Natural killer cell (primary cell): ENCODE results near the gene GPR35. TPM values are rescaled to one million over a fixed set of nuclear protein-coding genes. Genes with fewer than 3 reads are reported as not detected.

Experiments
- ATAC-seq, 3 donors: fragments of 150-1000 bp in 2 of 3; fragments of 200-7000 bp in 1 of 3; cut with Tn5 transposase; 1 replicate in 1 of 3; 2 replicates in 2 of 3; pipeline ENCODE4 v1.10.0; 2021; ENCODE audit warnings: mild to moderate bottlenecking in 2 of 3, moderate library complexity in 2 of 3
- DNase-seq, 2 donors: peaks; one replicate each; pipeline versions ENCODE4 v3.0.0 to v3.0.0-alpha.2; 2013 to 2021; ENCODE audit warnings: mixed read lengths in 1 of 2
- H3K27ac ChIP-seq: one replicate; pipeline ENCODE4 v1.5.1; 2013; ENCODE audit warnings: mild to moderate bottlenecking, low read length
- H3K27me3 ChIP-seq: one replicate; pipeline ENCODE4 v1.6.1; 2013; ENCODE audit warnings: low read length; ENCODE audit not compliant: control insufficient read depth, insufficient read depth
- H3K36me3 ChIP-seq: one replicate; pipeline ENCODE4 v1.6.1; 2013; ENCODE audit warnings: low read length; ENCODE audit not compliant: control insufficient read depth, insufficient read depth
- H3K4me1 ChIP-seq: one replicate; pipeline ENCODE4 v1.6.1; 2013; ENCODE audit warnings: low read length; ENCODE audit not compliant: control insufficient read depth, insufficient read depth
- H3K4me3 ChIP-seq: one replicate; pipeline ENCODE4 v1.5.1; 2013; ENCODE audit warnings: low read length
- H3K9me3 ChIP-seq: one replicate; pipeline ENCODE4 v1.6.1; 2013; ENCODE audit warnings: low read length; ENCODE audit not compliant: control insufficient read depth, insufficient read depth
- H3K27ac Mint-ChIP-seq, 2 donors: one replicate each; pipeline ENCODE4 v1.8.0; 2022; ENCODE audit warnings: mild to moderate bottlenecking in 2 of 2, mixed read lengths in 2 of 2, moderate library complexity in 1 of 2
- H3K27me3 Mint-ChIP-seq, 2 donors: one replicate each; pipeline ENCODE4 v1.8.0; 2022; ENCODE audit warnings: low read depth in 2 of 2, mixed read lengths in 2 of 2
- H3K36me3 Mint-ChIP-seq: one replicate; pipeline ENCODE4 v1.8.0; 2022; ENCODE audit warnings: mixed read lengths
- H3K4me1 Mint-ChIP-seq, 2 donors: one replicate each; pipeline ENCODE4 v1.8.0; 2022; ENCODE audit warnings: mixed read lengths in 2 of 2
- H3K4me3 Mint-ChIP-seq: one replicate; pipeline ENCODE4 v1.8.0; 2022; ENCODE audit warnings: mild to moderate bottlenecking, moderate library complexity, mixed read lengths
- H3K9me3 Mint-ChIP-seq, 2 donors: one replicate each; pipeline ENCODE4 v1.8.0; 2022; ENCODE audit warnings: mixed read lengths in 2 of 2
- WGBS: methylation state at CpG from one replicate; pipeline ENCODE4 v1.1.7; 2013; ENCODE audit warnings: missing lambda C conversion rate; ENCODE audit not compliant: insufficient coverage; 5-methylcytosine and 5-hydroxymethylcytosine counted together
- intact Hi-C: fragments of 100-400 bp; cut with micrococcal nuclease; formaldehyde crosslinking; loops from one replicate; pipeline ENCODE4 v1.14.2; 2022
- total RNA-seq, 4 donors: library from RNA; stranded (reverse); fragments of 120-200 nt in 1 of 4; gene quantifications; one replicate each; pipeline versions ENCODE4 v1.2.3 to v1.2.4, GENCODE V29; 2013 to 2022
- TF ChIP-seq, protein P1 (sequence below): fragments of 200-600 bp; IDR thresholded peaks from one replicate; pipeline ENCODE4 v1.8.0; 2022; ENCODE audit warnings: antibody characterized with exemption

Gene GPR35
- total RNA-seq, 3 donors from 2014 or later (not counting 1 experiment from before 2014, with no cell fraction given): 10.6 to 19.7 (median 15.7) TPM

DNA sequence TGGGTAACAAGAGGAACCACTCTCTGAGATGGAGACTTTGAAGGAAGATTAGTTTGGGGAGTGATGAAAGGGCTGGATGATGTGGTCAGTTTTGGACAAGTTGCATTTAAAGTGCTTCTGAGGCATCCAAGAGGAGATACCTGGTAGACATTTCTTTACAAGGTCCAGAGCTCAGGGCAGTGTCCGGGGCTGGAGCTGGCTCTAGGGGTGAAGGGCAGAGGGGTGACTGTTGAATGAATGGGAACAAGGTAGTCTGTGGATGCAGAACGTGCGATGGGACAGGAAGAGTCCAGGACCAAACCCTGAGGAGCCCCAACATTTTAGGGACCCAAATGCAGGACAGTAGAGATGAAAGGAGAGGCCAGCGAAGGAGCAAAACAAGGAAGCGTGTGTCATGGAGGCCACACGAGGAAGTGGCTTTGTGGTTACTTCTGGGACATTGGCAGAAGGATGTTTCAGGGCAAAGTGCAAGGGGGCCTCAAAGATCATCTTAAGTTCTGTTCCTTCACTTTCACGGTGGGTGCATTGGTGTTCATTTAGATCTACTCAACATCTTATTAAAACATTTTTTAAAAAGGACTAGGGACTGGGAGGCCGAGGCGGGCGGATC, 13.6 kb upstream of the GPR35 start:
- peak in 1 of 2 donors; percentile 23 for DNase-seq
- no peaks in the 10 kb centered on the region for H3K9me3 ChIP-seq
- no peaks in the 10 kb centered on the region for H3K9me3 Mint-ChIP-seq
- no peaks in the 10 kb centered on the region for H3K27me3 ChIP-seq
- H3K27ac ChIP-seq: peak overlapping the region; percentile 16
- TF ChIP-seq, protein P1, sequence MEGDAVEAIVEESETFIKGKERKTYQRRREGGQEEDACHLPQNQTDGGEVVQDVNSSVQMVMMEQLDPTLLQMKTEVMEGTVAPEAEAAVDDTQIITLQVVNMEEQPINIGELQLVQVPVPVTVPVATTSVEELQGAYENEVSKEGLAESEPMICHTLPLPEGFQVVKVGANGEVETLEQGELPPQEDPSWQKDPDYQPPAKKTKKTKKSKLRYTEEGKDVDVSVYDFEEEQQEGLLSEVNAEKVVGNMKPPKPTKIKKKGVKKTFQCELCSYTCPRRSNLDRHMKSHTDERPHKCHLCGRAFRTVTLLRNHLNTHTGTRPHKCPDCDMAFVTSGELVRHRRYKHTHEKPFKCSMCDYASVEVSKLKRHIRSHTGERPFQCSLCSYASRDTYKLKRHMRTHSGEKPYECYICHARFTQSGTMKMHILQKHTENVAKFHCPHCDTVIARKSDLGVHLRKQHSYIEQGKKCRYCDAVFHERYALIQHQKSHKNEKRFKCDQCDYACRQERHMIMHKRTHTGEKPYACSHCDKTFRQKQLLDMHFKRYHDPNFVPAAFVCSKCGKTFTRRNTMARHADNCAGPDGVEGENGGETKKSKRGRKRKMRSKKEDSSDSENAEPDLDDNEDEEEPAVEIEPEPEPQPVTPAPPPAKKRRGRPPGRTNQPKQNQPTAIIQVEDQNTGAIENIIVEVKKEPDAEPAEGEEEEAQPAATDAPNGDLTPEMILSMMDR: no peak
- peak; percentile 68 to 76 (median 72) for ATAC-seq
- no peaks in the 10 kb centered on the region for H3K27me3 Mint-ChIP-seq
- H3K4me1 ChIP-seq: peaks cover 21% of the 10 kb centered on the region
- no peaks in the 10 kb centered on the region for H3K36me3 Mint-ChIP-seq
- intact Hi-C loops: no loop called here
- no peak overlapping the region for H3K4me3 Mint-ChIP-seq
- H3K36me3 ChIP-seq: no peaks in the 10 kb centered on the region
- H3K4me3 ChIP-seq: no peak overlapping the region
- no peaks in the 10 kb centered on the region for H3K4me1 Mint-ChIP-seq
- WGBS: 40% methylated on average over 9 of the region's 10 CpGs
- H3K27ac Mint-ChIP-seq: no peak overlapping the region

DNA sequence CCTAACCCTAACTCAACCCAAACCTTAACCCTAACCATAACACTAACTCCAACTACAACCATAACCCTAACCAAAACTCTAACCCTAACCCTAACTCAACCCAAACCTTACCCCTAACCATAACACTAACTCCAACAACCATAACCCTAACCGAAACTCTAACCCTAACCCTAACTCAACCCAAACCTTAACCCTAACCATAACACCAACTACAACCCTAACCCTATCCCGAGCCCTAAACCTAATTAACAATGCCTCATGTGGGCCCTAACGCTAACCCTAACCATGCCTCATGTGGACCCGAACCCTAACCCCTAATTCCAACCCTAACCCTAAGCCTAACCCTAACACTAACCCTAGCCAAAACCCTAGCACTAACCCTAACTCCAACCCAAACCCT, 11.5 kb upstream of the GPR35 start:
- no peaks in the 10 kb centered on the region for H3K27me3 ChIP-seq
- WGBS: 97% methylated on average over 4 of the region's 4 CpGs
- Mint-ChIP-seq H3K27ac (no peak overlapping the region), H3K9me3 (no peaks in the 10 kb centered on the region), H3K36me3 (no peaks in the 10 kb centered on the region), H3K27me3 (no peaks in the 10 kb centered on the region), H3K4me3 (no peak overlapping the region), H3K4me1 (no peaks in the 10 kb centered on the region)
- intact Hi-C loops: no loop called here
- no peaks in the 10 kb centered on the region for H3K36me3 ChIP-seq
- no peak overlapping the region for H3K27ac ChIP-seq
- no peak for ATAC-seq
- no peaks in the 10 kb centered on the region for H3K9me3 ChIP-seq
- no peak overlapping the region for H3K4me3 ChIP-seq
- TF ChIP-seq, protein P1: no peak
- peaks cover 21% of the 10 kb centered on the region for H3K4me1 ChIP-seq
- no peak for DNase-seq

DNA sequence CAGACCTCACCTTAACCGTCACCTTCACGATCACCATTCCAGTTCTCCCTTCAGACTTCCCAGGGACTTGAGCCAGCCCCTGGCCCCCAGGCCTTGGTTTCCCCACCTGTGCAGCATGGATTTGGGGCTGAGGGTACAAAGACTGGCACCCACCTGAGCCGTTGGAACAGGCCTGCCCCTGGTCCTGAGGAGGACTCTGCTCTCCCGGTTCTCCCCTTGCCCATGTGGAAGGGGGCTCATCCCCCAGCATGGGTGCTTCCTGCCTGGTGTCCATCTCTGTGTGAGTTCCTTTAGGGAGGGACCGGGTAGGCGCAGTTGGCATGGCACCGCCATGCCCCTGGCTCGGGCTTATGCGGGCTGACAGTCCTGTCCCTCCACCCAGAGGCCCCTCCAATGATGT, 10.9 kb upstream of the GPR35 start:
- 95% methylated on average over 9 of the region's 9 CpGs for WGBS

More for the DNA sequence above, 10.9 kb upstream of the GPR35 start:
- TF ChIP-seq, protein P1: no peak
- intact Hi-C loops: no loop called here
- ATAC-seq (no peak), DNase-seq (no peak)
- H3K27me3 Mint-ChIP-seq: no peaks in the 10 kb centered on the region
- H3K4me3 Mint-ChIP-seq: no peak overlapping the region
- H3K36me3 ChIP-seq: no peaks in the 10 kb centered on the region
- H3K27ac ChIP-seq: no peak overlapping the region
- H3K4me3 ChIP-seq: no peak overlapping the region
- H3K36me3 Mint-ChIP-seq: no peaks in the 10 kb centered on the region
- no peaks in the 10 kb centered on the region for H3K9me3 Mint-ChIP-seq
- H3K4me1 ChIP-seq: peaks cover 23% of the 10 kb centered on the region
- no peaks in the 10 kb centered on the region for H3K4me1 Mint-ChIP-seq
- H3K27ac Mint-ChIP-seq: no peak overlapping the region
- no peaks in the 10 kb centered on the region for H3K27me3 ChIP-seq
- H3K9me3 ChIP-seq: no peaks in the 10 kb centered on the region
